Vagina (tissue), 2 donors: ENCODE measurements around the gene VTCN1. TPM values are rescaled to one million over a fixed set of nuclear protein-coding genes. Genes with fewer than 3 reads are reported as not detected.

Source experiments
- DNase-seq, 2 donors: peaks; one replicate each; pipeline ENCODE4 v3.0.0-alpha.2; 2017; ENCODE audit errors: extremely low spot score in 2 of 2
- H3K27ac ChIP-seq: fragments of 200-600 bp; sonication (generic); one replicate; pipeline ENCODE4 v1.5.1; 2019
- H3K27me3 ChIP-seq: fragments of 200-600 bp; sonication (generic); one replicate; pipeline ENCODE4 v1.5.1; 2019
- H3K36me3 ChIP-seq, 2 donors: fragments of 200-600 bp; sonication (generic); one replicate each; pipeline ENCODE4 v1.5.1; 2017 to 2019
- H3K4me1 ChIP-seq: fragments of 200-600 bp; sonication (generic); one replicate; pipeline ENCODE4 v1.5.1; 2019
- H3K4me3 ChIP-seq, 2 donors: fragments of 200-600 bp; sonication (generic); 1 replicate in 1 of 2; 2 replicates in 1 of 2; pipeline ENCODE4 v1.5.1; 2016 to 2019
- H3K9me3 ChIP-seq: fragments of 200-600 bp; sonication (generic); one replicate; pipeline ENCODE4 v1.5.1; 2019
- POLR2A ChIP-seq, 2 donors: fragments of 450-650 bp; IDR thresholded peaks; one replicate each; pipeline ENCODE4 v1.6.1; 2017; ENCODE audit warnings: antibody characterized with exemption in 2 of 2, mild to moderate bottlenecking in 2 of 2, moderate library complexity in 2 of 2
- POLR2AphosphoS5 ChIP-seq, 2 donors: sonication (generic); formaldehyde crosslinking; IDR thresholded peaks; one replicate each; pipeline ENCODE4 v1.9.0; 2017; ENCODE audit warnings: antibody characterized with exemption in 2 of 2, mild to moderate bottlenecking in 2 of 2, low read depth in 1 of 2; ENCODE audit not compliant: insufficient read depth in 1 of 2
- intact Hi-C: fragments of 100-400 bp; cut with DNase I; formaldehyde crosslinking; loops from one replicate; pipeline ENCODE4 v1.15.1; 2023
- microRNA counts, 2 donors: library from miRNA; unstranded; fragments of <30 nt; microRNA quantifications; one replicate each; lab custom pipeline; 2016 to 2017
- microRNA-seq: library from miRNA; unstranded; fragments of <30 nt; microRNA quantifications from one replicate; pipeline ENCODE4, GENCODE V29; 2017; ENCODE audit warnings: borderline number of aligned reads, borderline replicate concordance
- small RNA-seq: library from RNA; depleted of rRNA; stranded (forward); fragments of <200 nt; gene quantifications from one replicate; pipeline ENCODE3, GENCODE V24; 2016
- total RNA-seq: library from RNA; depleted of rRNA; stranded (reverse); fragments of >200 nt; gene quantifications from one replicate; pipeline ENCODE4 v1.2.3, GENCODE V29; 2016
- TF ChIP-seq, protein P1 (sequence below), 3 experiments: fragments of 450-650 bp in 2 of 3; fragments of 200-600 bp in 1 of 3; sonication (generic) in 1 of 3; IDR thresholded peaks; one replicate each; pipeline ENCODE4 v1.5.1; 2017 to 2019; ENCODE audit warnings: antibody characterized with exemption in 3 of 3, mild to moderate bottlenecking in 2 of 3, moderate library complexity in 2 of 3

The VTCN1 gene
- total RNA-seq, 1 donor from 2014 or later: not detected

DNA sequence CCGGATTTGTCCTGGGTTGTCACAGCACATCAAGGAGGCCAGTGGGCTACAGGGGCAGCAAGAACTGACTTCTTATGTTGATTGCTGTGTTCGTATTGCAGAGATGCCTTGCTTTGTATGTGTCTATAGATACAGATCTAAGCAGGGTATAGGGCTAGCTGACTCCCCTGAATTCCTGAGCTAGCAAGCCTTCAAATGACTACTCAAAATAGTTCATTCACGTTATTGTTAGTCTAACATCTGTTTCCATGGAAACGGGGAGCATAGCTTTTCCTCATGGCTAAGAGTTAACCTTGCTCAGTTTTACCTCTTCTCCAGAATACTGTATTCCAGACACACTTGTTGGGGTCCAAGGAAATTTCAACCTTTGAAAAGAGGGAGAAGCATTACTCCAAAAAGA, 113.3 kb downstream of the VTCN1 start:
- intact Hi-C loops: no loop called here
- Histone ChIP-seq H3K27me3 (no peaks in the 10 kb centered on the region), H3K4me3 (no peak overlapping the region), H3K4me1 (no peaks in the 10 kb centered on the region), H3K9me3 (no peaks in the 10 kb centered on the region), H3K36me3 (peaks cover 0 to 12% of the 10 kb centered on the region in 2 donors), H3K27ac (no peak overlapping the region)
- no peak for TF ChIP-seq POLR2A (IDR thresholded peaks at IDR 0.05)
- no peak for TF ChIP-seq POLR2AphosphoS5 (IDR thresholded peaks at IDR 0.05; ENCODE audit: insufficient read depth in 1 of 2, low read depth in 1 of 2)
- TF ChIP-seq, protein P1, sequence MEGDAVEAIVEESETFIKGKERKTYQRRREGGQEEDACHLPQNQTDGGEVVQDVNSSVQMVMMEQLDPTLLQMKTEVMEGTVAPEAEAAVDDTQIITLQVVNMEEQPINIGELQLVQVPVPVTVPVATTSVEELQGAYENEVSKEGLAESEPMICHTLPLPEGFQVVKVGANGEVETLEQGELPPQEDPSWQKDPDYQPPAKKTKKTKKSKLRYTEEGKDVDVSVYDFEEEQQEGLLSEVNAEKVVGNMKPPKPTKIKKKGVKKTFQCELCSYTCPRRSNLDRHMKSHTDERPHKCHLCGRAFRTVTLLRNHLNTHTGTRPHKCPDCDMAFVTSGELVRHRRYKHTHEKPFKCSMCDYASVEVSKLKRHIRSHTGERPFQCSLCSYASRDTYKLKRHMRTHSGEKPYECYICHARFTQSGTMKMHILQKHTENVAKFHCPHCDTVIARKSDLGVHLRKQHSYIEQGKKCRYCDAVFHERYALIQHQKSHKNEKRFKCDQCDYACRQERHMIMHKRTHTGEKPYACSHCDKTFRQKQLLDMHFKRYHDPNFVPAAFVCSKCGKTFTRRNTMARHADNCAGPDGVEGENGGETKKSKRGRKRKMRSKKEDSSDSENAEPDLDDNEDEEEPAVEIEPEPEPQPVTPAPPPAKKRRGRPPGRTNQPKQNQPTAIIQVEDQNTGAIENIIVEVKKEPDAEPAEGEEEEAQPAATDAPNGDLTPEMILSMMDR (IDR thresholded peaks at IDR 0.05): no peak
- DNase-seq: no peak

DNA sequence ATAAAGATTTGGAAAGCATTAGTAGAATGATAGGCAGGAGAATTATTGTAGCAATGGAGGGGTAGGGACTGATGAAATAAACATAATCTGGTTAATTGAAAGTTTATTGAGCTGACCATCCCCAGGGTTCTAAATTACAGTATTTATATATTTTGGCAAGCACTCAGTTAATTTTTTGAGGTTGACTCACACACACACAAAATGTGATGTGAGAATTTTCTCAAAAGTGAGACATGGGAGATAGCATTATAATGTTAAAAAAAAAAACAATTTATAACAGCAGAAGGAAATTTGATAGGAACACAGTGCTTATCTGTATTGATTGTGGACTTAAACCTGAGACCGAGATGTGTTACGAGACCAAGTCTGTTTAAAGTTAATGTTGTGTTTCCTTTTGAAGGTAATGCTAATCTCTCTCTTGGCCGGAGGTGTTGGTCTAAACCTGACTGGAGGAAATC, 113.7 kb downstream of the VTCN1 start:
- DNase-seq: no peak
- intact Hi-C loops: no loop called here
- H3K27ac ChIP-seq: no peak overlapping the region

GRCh38 chr1:117094841-117095604, 115.7 kb downstream of the VTCN1 start:
- H3K36me3 ChIP-seq: peaks cover 0 to 4% of the 10 kb centered on the region in 2 donors
- no peaks in the 10 kb centered on the region for H3K9me3 ChIP-seq
- no peaks in the 10 kb centered on the region for H3K4me1 ChIP-seq
- no peak overlapping the region for H3K4me3 ChIP-seq
- TF ChIP-seq POLR2AphosphoS5 (IDR thresholded peaks at IDR 0.05; ENCODE audit: insufficient read depth in 1 of 2, low read depth in 1 of 2) (no peak), POLR2A (IDR thresholded peaks at IDR 0.05) (no peak)
- TF ChIP-seq, protein P1 (IDR thresholded peaks at IDR 0.05): no peak
- intact Hi-C loops: no loop called here
- H3K27me3 ChIP-seq: no peaks in the 10 kb centered on the region
- no peak overlapping the region for H3K27ac ChIP-seq
- DNase-seq: no peak

More for the DNA sequence above, 113.7 kb downstream of the VTCN1 start:
- Histone ChIP-seq H3K9me3 (no peaks in the 10 kb centered on the region), H3K4me3 (no peak overlapping the region), H3K4me1 (no peaks in the 10 kb centered on the region), H3K36me3 (peaks cover 0 to 12% of the 10 kb centered on the region in 2 donors), H3K27me3 (no peaks in the 10 kb centered on the region)
- TF ChIP-seq, protein P1 (IDR thresholded peaks at IDR 0.05): no peak
- TF ChIP-seq POLR2AphosphoS5 (IDR thresholded peaks at IDR 0.05; ENCODE audit: insufficient read depth in 1 of 2, low read depth in 1 of 2) (no peak), POLR2A (IDR thresholded peaks at IDR 0.05) (no peak)

- H3K27me3 ChIP-seq: no peaks in the 10 kb centered on the region
- no peaks in the 10 kb centered on the region for H3K4me1 ChIP-seq
- no peak for TF ChIP-seq POLR2AphosphoS5 (IDR thresholded peaks at IDR 0.05; ENCODE audit: insufficient read depth in 1 of 2, low read depth in 1 of 2)
- TF ChIP-seq, protein P1 (IDR thresholded peaks at IDR 0.05): no peak
- no peak for TF ChIP-seq POLR2A (IDR thresholded peaks at IDR 0.05)
- H3K27ac ChIP-seq: peak overlapping the region; percentile 68
- H3K4me3 ChIP-seq: no peak overlapping the region
- no peak for DNase-seq
- H3K36me3 ChIP-seq: peaks cover 0 to 4% of the 10 kb centered on the region in 2 donors
- intact Hi-C loops: no loop called here
- H3K9me3 ChIP-seq: no peaks in the 10 kb centered on the region
Measured at GRCh38 chr1:117093870-117094621, 116.7 kb downstream of the VTCN1 start.

MicroRNAs within 50 kb of the gene (microRNA counts, 767-probe panel; counts per million panel counts)
- microRNA hsa-miR-942 (lab: Ali Mortazavi, UCI): 238 to 261 counts per million in 2 donors

Small RNA genes lying within 50 kb of the gene (microRNA-seq; reads per million reads assigned to microRNA genes)
- 15.8 reads per million, percentile 27 among the genes with 10 or more reads in this experiment for gene MIR942

Small RNA genes lying within 50 kb of the gene (small RNA-seq; reads per million reads assigned to genes)
- gene MIR942: not detected
- not detected for gene RF00017

Other genes starting within 250 kb of the VTCN1 start
- 3.9 TPM for gene CD101, start 209.2 kb downstream of the VTCN1 start, total RNA-seq
- 7.6 TPM for gene TTF2, start 150.6 kb downstream of the VTCN1 start, total RNA-seq
- gene TRIM45, start 89.2 kb downstream of the VTCN1 start, total RNA-seq: 5.6 TPM
- gene MAN1A2, start 156.5 kb upstream of the VTCN1 start, total RNA-seq: 30.7 TPM